H9 (cell line): ENCODE results near the gene CMYA5. TPM values are rescaled to one million over a fixed set of nuclear protein-coding genes. Genes with fewer than 3 reads are reported as not detected.

Experiments used
- DNase-seq: peaks from one replicate; pipeline ENCODE4 v3.0.0-alpha.2; 2017
- H2AFZ ChIP-seq: one replicate; pipeline ENCODE4 v1.6.1; 2013; ENCODE audit warnings: mild to moderate bottlenecking, low read length, control low read depth, moderate library complexity
- H2AK5ac ChIP-seq: 2 replicates; pipeline ENCODE4 v1.6.1; 2013; ENCODE audit warnings: low read length, control low read depth, mixed read lengths; ENCODE audit not compliant: insufficient read length
- H2BK120ac ChIP-seq: one replicate; pipeline ENCODE4 v1.6.1; 2013; ENCODE audit warnings: low read depth, mild to moderate bottlenecking, low read length, control low read depth, inconsistent platforms; ENCODE audit not compliant: poor library complexity, severe bottlenecking
- H2BK12ac ChIP-seq: 2 replicates; pipeline ENCODE4 v1.6.1; 2013; ENCODE audit warnings: low read length, control low read depth, mixed read lengths, low read depth; ENCODE audit not compliant: insufficient read length
- H2BK15ac ChIP-seq: 2 replicates; pipeline ENCODE4 v1.6.1; 2013; ENCODE audit warnings: low read depth, low read length, control low read depth
- H2BK20ac ChIP-seq: one replicate; pipeline ENCODE4 v1.6.1; 2013; ENCODE audit warnings: low read depth, mild to moderate bottlenecking, low read length, control low read depth, inconsistent platforms; ENCODE audit not compliant: poor library complexity, severe bottlenecking
- H2BK5ac ChIP-seq: 2 replicates; pipeline ENCODE4 v1.6.1; 2013; ENCODE audit warnings: low read length, control low read depth, mixed read lengths; ENCODE audit not compliant: insufficient read length
- H3K14ac ChIP-seq: 2 replicates; pipeline ENCODE4 v1.6.1; 2013; ENCODE audit warnings: low read length, control low read depth; ENCODE audit not compliant: insufficient read depth
- H3K18ac ChIP-seq: 2 replicates; pipeline ENCODE4 v1.6.1; 2013; ENCODE audit warnings: low read depth, mild to moderate bottlenecking, mixed read lengths, low read length, control low read depth; ENCODE audit not compliant: insufficient read length
- H3K23ac ChIP-seq: 2 replicates; pipeline ENCODE4 v1.6.1; 2013; ENCODE audit warnings: low read length, control low read depth, mixed read lengths, low read depth; ENCODE audit not compliant: insufficient read length
- H3K23me2 ChIP-seq: 2 replicates; pipeline ENCODE4 v1.6.1; 2013; ENCODE audit warnings: low read depth, mild to moderate bottlenecking, mixed read lengths, low read length, control low read depth; ENCODE audit not compliant: insufficient read length, poor library complexity, severe bottlenecking
- H3K27ac ChIP-seq: 2 replicates; pipeline ENCODE4 v1.5.1; 2013; ENCODE audit warnings: low read length, control low read depth, mixed read lengths, low read depth; ENCODE audit not compliant: insufficient read length
- H3K27me3 ChIP-seq: 2 replicates; pipeline ENCODE4 v1.6.1; 2013; ENCODE audit warnings: low read length, control low read depth, inconsistent platforms; ENCODE audit not compliant: insufficient read depth
- H3K4ac ChIP-seq: 2 replicates; pipeline ENCODE4 v1.6.1; 2013; ENCODE audit warnings: low read depth, mild to moderate bottlenecking, control low read depth, inconsistent platforms, low read length, moderate library complexity
- H3K4me1 ChIP-seq: 2 replicates; pipeline ENCODE4 v1.6.1; 2013; ENCODE audit warnings: low read length, control low read depth, inconsistent platforms; ENCODE audit not compliant: insufficient read depth
- H3K4me2 ChIP-seq: 2 replicates; pipeline ENCODE4 v1.6.1; 2013; ENCODE audit warnings: low read length, control low read depth, mixed read lengths; ENCODE audit not compliant: insufficient read length, insufficient read depth
- H3K56ac ChIP-seq: 2 replicates; pipeline ENCODE4 v1.6.1; 2013; ENCODE audit warnings: low read depth, mild to moderate bottlenecking, mixed read lengths, low read length, control low read depth; ENCODE audit not compliant: insufficient read length
- H3K79me1 ChIP-seq: 2 replicates; pipeline ENCODE4 v1.6.1; 2013; ENCODE audit warnings: low read depth, mild to moderate bottlenecking, moderate library complexity, low read length, control low read depth, inconsistent platforms; ENCODE audit not compliant: insufficient read depth, poor library complexity, severe bottlenecking
- H3K79me2 ChIP-seq: 2 replicates; pipeline ENCODE4 v1.6.1; 2013; ENCODE audit warnings: low read length, control low read depth, inconsistent platforms; ENCODE audit not compliant: insufficient read depth
- H3K9ac ChIP-seq: 2 replicates; pipeline ENCODE4 v1.6.1; 2013; ENCODE audit warnings: low read length, control low read depth, mixed read lengths; ENCODE audit not compliant: insufficient read length; ENCODE audit errors: extremely low read depth
- H3K9me3 ChIP-seq: one replicate; pipeline ENCODE4 v1.6.1; 2013; ENCODE audit warnings: low read depth, low read length, inconsistent platforms; ENCODE audit not compliant: control insufficient read depth
- H3T11ph ChIP-seq: one replicate; pipeline ENCODE4 v1.6.1; 2013; ENCODE audit warnings: mild to moderate bottlenecking, low read length, control low read depth, inconsistent platforms
- H4K20me1 ChIP-seq: one replicate; pipeline ENCODE4 v1.6.1; 2013; ENCODE audit not compliant: control insufficient read depth, insufficient read length, insufficient read depth
- H4K5ac ChIP-seq: 2 replicates; pipeline ENCODE4 v1.6.1; 2013; ENCODE audit warnings: low read depth, mild to moderate bottlenecking, mixed read lengths, low read length, control low read depth; ENCODE audit not compliant: insufficient read length
- H4K8ac ChIP-seq: replicated peaks from 2 replicates; pipeline ENCODE4 v1.6.1; 2013; ENCODE audit warnings: low read length, control low read depth, mixed read lengths, low read depth; ENCODE audit not compliant: insufficient read length
- H4K91ac ChIP-seq: 2 replicates; pipeline ENCODE4 v1.6.1; 2013; ENCODE audit warnings: low read depth, mild to moderate bottlenecking, moderate library complexity, mixed read lengths, low read length, control low read depth; ENCODE audit not compliant: insufficient read length
- H3K27ac Mint-ChIP-seq, 3 experiments: 2 replicates in 2 of 3; 3 replicates in 1 of 3; pipeline ENCODE4 v1.8.0; 2020 to 2021; ENCODE audit warnings: mixed read lengths in 3 of 3, mild to moderate bottlenecking in 1 of 3, moderate library complexity in 1 of 3
- H3K27me3 Mint-ChIP-seq: 2 replicates; pipeline ENCODE4 v1.8.0; 2021; ENCODE audit warnings: low read depth, mild to moderate bottlenecking, moderate library complexity, mixed read lengths
- H3K36me3 Mint-ChIP-seq, 3 experiments: 2 replicates in 2 of 3; 3 replicates in 1 of 3; pipeline ENCODE4 v1.8.0; 2020 to 2021; ENCODE audit warnings: low read depth in 3 of 3, mixed read lengths in 3 of 3; ENCODE audit not compliant: insufficient read depth in 1 of 3
- H3K4me1 Mint-ChIP-seq, 2 experiments: 2 replicates each; pipeline ENCODE4 v1.8.0; 2020; ENCODE audit warnings: mixed read lengths in 2 of 2
- H3K4me3 Mint-ChIP-seq, 2 experiments: 2 replicates in 1 of 2; 3 replicates in 1 of 2; pipeline ENCODE4 v1.8.0; 2020 to 2021; ENCODE audit warnings: mild to moderate bottlenecking in 2 of 2, mixed read lengths in 2 of 2, moderate library complexity in 1 of 2
- H3K9me3 Mint-ChIP-seq, 2 experiments: 2 replicates in 1 of 2; 3 replicates in 1 of 2; pipeline ENCODE4 v1.8.0; 2020; ENCODE audit warnings: mild to moderate bottlenecking in 2 of 2, mixed read lengths in 2 of 2, moderate library complexity in 1 of 2
- CTCF ChIP-seq: fragments of 200-600 bp; sonication (generic); conservative IDR thresholded peaks from 3 replicates; pipeline ENCODE4 v1.8.0; 2021; ENCODE audit warnings: antibody characterized with exemption, mild to moderate bottlenecking
- WGBS: extraction: QIAGEN DNeasy Blood & Tissue Kit; methylation state at CpG from one replicate; pipeline ENCODE4 v1.1.7; 2013; ENCODE audit warnings: missing lambda C conversion rate, low lambda C conversion rate, mixed read lengths; ENCODE audit not compliant: insufficient read length; ENCODE audit errors: extremely low coverage; 5-methylcytosine and 5-hydroxymethylcytosine counted together
- total RNA-seq: library from RNA; stranded (reverse); gene quantifications from 2 replicates; pipeline ENCODE4 v1.2.1, GENCODE V29; 2021

Gene CMYA5
- total RNA-seq, 1 experiment from 2014 or later: 1.8 TPM

- no CpG with 5 or more reads among the region's 12 CpGs for WGBS
- Histone ChIP-seq H3K18ac (no peak overlapping the region), H3K9ac (no peak overlapping the region), H3K79me1 (no peaks in the 10 kb centered on the region), H3K14ac (no peak overlapping the region), H3K27me3 (no peaks in the 10 kb centered on the region), H2AK5ac (no peak overlapping the region), H2AFZ (no peak overlapping the region), H3K23ac (no peak overlapping the region), H3K4me1 (no peaks in the 10 kb centered on the region), H4K91ac (no peak overlapping the region), H3K9me3 (no peaks in the 10 kb centered on the region), H3K27ac (no peak overlapping the region), H4K8ac (no peak overlapping the region), H3K23me2 (no peaks in the 10 kb centered on the region), H3T11ph (no peak overlapping the region), H3K4me2 (no peak overlapping the region), H2BK5ac (no peak overlapping the region), H2BK20ac (no peak overlapping the region), H2BK120ac (no peak overlapping the region), H3K56ac (no peak overlapping the region), H4K5ac (no peak overlapping the region), H4K20me1 (no peaks in the 10 kb centered on the region), H2BK15ac (no peak overlapping the region), H3K79me2 (no peaks in the 10 kb centered on the region), H2BK12ac (no peak overlapping the region), H3K4ac (no peak overlapping the region)
- Mint-ChIP-seq H3K36me3 (no peaks in the 10 kb centered on the region), H3K9me3 (no peaks in the 10 kb centered on the region), H3K4me1 (peaks cover 10% of the 10 kb centered on the region in 2 experiments), H3K4me3 (no peak overlapping the region), H3K27me3 (peaks cover 4% of the 10 kb centered on the region; the same call in 1 of the 2 replicates), H3K27ac (no peak overlapping the region)
- DNase-seq: no peak
- no peak for TF ChIP-seq CTCF
Observed at GRCh38 chr5:79842006-79842881, 152.6 kb downstream of the CMYA5 start.
